Measurements from ENCODE around the gene GAMT.

The GAMT gene

DNA sequence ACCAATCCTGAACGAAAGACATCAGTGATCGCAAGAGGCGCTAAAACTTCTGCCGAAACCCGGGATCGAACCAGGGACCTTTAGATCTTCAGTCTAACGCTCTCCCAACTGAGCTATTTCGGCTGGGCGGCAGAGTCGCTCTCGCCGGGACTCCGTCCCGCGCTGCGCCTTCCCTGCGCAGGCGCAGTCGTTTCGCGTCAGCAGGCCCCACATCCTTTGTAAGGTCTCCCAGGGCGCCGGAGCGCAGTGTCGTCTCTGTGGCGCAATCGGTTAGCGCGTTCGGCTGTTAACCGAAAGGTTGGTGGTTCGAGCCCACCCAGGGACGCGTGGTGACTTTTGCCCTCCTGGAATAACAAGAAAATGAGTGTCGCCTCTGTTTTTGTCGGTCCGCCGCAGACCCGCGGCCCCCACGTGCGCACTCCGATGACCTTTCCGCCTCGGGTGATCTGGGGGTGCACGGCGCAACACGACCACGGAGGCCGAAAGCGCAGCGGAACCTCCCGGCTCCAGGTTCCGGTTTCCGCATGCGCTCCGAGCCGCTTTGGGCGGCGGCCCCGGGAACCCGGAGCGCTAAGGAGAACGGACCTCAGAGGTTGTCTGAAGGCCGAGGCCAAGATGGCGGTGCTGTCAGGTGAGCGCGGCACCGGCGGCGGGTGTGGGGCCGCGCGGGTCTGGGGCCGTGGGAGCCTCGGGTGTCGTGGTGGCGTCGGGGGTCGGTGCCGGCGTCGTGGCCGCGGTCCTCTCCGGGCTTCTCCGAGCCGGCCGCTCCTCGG lies 17.8 kb downstream of the GAMT start, which contains the start of gene NDUFS7:
Gene NDUFS7 (plus strand): TSS at position 596 of the 773 bp plus-strand sequence. CDS start 20 bp downstream, at position 616.
- DNase-seq = peak; percentile 73 to 81

DNA sequence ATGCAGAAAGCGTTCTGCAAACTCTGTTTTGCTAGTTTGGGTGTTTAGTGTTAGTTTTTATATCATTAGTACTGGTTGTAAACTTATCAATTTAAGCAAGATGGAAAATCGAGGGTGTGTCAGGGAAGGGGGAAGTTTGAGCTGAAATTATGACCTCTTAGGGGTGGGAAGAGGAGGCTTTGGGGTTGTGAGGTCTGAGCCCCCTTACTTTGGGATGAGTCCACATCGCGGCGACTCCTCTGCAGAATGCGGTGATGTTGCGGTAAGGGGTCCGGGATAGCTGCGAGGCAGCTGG lies 18.4 kb downstream of the GAMT start:
- DNase-seq = no peak

DNA sequence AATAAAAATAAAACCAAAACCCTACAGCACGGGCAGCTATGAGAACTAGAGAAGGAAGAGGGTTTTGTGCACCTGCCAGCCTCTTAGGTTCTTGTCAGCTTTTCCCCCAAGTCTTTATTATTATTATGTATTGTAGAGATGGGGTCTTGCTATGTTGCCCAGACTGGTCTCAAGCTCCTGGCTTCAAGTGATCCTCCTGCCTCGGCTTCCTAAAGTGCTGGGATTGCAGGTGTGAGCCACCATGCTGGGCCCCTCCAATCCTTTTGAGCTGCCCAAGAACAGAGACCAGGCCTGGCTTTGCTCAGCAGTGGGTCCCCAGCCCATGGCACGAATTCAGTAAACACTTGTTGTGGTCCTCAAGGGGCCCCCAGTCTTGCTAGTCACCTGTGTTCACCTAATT lies 19.1 kb downstream of the GAMT start:
- DNase-seq = no peak

DNA sequence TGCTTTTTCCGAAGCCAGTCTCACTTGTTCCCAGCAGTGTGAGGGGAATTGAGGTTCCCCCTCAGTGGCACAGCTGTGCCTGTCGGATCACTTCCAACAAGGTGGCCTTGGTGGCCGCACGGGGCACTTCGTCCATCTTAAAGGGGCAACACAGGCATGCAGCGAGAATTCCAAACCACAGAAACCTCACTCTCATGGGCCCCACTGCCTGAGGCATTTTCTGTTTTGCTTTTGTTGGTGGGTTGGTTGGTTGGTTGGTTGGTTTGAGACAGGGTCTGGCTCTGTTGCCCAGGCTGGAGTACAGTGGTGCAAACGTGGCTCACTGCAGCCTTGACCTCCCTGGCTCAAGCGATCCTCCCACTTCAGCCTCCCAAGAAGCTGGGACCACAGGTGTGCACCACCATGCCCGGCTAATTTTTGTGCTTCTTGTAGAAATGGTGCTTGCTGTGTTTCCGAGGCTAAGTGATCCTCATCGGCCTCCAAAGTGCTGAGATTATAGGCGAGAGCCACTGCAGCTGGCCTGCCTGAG lies 21.3 kb downstream of the GAMT start:
- no peak for DNase-seq

DNA sequence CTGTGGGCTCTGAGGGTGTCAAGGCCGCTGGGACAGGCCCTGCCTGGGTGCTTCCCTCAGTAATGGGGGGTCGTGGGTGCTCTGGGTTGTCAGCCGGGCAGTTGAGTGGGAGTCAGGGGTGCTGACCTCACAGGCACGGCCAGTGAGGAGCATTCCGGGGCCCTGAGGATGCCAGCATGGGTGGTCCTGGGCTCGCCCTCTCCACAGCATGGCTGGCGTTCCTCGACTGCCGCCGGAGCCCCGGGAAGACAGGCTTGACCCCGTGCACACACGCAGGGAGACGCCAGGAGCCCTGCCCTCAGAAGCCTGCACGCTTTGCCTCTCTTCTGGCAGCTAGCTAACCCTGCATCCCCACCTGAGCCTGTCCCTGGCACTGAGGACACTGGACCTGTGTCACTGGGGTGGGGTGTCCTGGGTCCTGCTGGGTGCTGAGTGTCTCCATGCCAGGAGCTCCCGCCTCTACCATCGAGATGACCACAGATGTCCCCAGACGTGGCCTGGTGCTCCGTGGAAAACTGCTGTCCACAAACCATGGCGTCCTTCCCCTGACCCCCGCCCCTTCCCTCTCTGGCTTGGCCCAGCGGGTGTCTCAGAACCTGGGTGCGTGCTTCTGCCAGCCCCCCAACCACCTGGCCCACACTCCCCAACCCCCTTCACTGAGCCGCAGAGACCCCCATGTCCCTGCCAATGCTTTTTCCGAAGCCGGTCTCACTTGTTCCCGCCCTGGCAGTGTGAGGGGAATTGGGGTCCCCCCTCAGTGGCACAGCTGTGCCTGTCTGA lies 22.0 kb downstream of the GAMT start:
- no peak for DNase-seq

DNA sequence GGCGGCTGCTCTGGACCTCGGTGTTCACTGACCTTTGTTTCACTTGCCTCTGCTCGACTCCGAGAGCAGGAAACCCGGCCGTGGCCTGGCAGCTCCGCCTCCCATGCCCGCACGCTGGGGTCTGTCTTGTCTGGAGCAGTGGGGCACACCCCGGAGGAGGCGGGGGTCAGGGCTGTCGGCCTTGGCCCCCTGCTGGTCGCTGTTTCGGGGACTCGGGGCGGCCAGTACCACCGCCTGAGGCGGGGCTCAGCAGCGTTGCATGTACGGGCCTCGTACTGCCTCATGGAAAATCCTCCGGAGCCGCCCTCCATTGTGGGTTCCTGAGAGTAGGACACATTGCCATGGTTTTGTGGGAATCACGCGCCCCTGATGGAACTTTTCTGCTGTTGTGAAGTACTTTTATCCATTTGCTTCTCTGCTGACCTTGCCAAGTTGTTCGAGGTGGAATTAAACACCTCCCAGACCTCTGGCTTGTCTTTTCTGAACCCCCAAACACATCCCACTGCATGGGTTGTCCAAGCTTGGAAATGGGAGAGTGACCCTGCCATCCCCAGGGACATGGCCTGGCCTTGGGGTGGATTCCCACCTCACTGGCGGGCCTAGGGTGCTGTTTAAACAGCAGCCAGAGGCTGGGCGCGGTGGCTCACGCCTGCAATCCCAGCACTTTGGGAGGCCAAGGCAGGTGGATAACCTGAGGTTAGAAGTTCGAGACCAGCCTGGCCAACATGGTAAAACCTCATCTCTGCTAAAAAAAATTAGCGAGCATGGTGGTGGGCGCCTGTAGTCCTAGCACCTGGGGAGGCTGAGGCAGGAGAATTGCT lies 23.2 kb downstream of the GAMT start:
- DNase-seq = no peak

DNA sequence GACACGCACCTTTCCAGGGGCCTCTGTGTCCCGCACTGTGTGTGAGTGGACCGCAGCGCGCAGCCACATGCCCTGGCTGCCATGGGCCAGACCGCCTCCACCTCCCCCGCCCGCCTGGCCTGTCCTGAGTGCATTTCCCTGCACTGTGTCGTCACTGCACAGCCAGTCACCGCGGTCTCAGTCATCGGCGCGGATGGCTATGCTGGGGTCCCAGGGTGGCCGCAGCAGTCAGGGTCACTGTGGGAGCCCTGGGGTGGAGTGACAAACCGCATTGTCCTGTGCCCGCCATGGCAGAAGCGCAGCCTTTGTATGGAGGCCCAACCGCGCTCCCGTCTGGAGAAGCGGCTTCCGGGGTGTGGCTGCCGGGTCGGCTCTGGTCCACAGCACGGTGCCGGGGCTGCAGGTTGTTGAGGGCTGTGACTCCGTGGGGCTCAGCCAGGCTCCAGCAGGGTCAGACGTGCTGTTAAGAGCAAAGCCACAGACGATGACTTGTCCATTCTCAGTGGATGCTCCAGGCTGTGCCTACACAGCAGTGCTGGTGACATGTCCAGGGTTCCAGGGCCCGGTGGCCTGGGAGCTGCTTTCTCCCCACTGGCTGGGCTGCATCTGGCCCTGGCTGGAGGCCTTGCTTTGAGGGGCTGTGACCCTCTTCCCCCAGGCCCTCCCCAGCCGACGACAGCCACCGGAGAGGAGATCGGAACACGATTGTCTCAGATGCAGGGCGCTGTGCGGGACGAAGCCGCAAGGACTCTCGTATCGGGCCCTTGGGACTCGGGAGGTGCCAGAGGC lies 24.0 kb downstream of the GAMT start:
- DNase-seq = no peak

DNA sequence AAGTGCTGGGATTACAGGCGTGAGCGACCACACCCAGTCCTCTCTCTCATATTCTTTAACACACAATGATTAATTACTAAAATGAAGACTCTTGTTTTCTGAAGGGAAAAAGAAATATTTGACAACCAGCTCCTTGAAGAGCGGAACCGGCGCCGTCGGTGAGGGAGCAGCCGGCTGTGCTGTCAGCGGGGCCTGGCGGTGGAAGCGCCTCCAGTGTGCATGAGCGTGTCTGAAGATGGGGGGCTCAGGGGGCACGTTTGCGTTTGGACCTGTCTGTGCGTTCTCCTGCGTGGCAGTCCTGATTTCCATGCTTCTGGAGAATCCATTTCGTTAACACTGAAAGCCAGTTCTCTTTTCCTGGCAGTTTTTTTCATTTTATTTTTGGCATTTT lies 24.9 kb downstream of the GAMT start:
- DNase-seq = no peak

DNA sequence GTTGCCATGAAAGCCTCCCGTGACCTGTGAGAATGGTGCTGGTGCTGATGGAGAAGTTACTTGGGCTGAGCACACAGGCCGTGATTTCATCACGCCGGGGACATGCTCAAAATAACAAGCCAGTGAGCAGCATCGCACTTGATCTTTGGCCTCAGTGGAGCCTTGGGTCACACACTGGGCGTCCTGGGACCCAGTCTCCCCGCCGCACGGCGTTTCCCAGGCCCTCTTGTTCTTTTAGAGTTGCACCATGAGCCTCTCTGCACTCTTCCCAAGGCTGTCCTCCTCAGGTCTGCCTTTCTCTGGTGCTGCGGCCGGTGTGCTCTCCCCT lies 27.1 kb downstream of the GAMT start:
- DNase-seq = no peak

DNA sequence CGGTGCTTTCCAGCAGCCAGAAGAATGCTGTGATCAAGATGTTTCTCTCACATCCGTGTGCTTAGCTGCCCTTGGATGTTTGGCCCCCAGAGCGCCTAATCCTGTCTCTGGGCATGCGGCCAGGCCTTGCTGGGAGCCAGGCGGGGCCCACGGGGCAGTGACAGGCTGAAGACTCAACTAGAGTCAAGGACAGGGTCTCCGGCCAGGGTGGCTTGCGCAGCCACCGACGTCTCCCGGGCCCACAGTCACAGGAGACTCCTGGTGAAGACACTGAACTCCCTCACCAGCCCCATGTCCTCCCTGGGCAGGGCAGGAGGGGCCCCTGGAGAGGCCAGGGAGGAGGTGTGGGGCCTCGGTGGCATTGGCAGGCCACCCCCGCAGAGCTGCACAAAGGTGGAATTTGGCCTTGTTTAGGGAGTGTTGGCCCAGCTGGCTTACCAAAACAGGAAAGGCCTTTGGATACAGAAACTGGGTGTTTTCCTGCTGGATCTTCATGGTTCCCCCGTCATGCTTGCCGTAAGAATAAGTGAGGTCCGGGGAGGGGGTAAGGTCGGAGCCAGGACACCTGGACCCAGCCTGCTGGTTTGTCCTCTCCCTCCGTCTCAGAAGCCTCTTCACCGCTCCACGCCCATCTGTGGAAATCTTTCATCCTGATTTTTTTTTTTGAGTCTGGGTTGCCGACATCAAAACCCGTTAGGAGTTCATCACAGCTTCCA lies 27.6 kb downstream of the GAMT start:
- DNase-seq = no peak

DNA sequence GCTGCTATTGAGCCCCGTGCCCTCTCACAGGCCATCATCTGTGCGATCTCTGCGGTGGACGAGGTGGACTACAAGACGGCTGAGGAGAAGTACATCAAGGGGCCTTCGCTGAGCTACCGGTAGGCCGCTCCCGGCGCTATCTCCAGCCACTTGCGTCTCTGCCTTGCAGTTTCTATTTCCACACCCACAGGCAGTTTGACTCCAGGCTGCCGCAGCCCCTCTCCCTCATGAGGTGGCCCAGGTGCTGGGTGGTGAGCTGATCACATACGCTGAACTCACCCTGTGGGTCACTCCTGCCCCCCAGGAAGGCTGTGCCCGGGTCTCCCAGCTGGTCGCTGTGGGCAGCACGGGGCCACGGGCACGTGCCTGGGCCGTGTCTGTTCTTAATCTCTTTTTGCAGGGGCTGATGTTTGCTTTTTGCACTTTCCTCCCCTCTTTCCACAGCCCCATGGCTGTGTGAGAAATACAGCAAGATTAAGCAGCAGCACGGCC lies 28.3 kb downstream of the GAMT start:
- no peak for DNase-seq

DNA sequence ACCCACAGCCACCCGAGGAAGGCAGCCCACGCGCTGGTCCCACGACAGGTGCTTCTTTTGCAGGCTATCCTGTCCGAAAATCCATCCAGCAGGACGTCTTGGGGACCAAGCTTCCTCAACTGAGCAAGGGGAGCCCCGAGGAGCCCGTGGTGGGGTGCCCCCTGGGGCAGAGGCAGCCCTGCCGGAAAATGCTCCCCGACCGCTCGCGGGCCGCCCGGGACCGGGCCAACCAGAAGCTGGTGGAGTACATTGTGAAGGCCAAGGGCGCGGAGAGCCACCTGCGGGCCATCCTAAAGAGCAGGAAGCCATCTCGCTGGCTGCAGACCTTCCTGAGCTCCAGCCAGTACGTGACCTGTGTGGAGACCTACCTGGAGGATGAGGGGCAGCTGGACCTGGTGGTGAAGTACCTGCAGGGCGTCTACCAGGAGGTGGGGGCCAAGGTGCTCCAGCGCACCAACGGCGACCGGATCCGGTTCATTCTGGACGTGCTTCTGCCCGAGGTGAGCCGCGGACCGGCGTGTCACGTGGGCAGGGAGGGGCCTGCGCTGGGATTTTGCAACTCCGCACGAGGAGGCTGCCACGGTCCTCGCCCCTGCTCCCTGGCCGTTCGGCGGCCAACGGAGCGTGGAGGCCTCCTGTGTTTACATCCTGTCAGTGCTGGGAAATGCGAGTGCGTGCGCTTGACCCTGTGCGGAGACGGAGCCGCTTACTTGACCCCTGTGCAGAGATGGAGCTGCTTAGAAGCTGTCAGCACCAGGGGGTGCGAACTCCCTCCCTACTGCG lies 30.6 kb downstream of the GAMT start:
- DNase-seq = no peak

DNA sequence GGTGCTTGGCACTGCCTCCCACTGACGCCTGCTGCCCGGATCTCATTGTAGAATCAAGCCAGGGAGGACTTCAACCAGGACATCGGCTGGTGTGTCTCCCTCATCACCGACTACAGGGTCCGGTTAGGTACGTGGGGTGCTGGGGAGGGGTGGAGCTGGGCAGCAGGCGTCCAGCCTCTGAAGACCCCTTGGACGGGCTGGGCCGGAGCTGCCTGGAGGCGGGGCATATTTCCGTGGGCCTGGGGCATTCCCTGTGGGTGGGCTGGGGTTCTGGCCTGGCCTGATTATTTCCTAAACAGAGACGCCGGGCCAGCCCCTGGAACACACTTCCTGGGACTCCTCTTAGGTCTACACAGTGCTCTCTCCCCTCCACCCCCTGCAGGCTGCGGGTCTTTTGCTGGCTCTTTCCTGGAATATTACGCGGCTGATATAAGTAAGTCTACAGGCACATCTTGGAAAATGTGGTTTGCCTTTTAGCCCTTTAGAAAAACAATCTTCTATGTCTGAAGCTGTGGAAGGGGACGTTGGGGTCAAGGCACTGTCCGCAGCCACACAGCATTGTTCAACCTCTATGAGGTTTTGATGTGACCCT lies 32.0 kb downstream of the GAMT start:
- DNase-seq = no peak

DNA sequence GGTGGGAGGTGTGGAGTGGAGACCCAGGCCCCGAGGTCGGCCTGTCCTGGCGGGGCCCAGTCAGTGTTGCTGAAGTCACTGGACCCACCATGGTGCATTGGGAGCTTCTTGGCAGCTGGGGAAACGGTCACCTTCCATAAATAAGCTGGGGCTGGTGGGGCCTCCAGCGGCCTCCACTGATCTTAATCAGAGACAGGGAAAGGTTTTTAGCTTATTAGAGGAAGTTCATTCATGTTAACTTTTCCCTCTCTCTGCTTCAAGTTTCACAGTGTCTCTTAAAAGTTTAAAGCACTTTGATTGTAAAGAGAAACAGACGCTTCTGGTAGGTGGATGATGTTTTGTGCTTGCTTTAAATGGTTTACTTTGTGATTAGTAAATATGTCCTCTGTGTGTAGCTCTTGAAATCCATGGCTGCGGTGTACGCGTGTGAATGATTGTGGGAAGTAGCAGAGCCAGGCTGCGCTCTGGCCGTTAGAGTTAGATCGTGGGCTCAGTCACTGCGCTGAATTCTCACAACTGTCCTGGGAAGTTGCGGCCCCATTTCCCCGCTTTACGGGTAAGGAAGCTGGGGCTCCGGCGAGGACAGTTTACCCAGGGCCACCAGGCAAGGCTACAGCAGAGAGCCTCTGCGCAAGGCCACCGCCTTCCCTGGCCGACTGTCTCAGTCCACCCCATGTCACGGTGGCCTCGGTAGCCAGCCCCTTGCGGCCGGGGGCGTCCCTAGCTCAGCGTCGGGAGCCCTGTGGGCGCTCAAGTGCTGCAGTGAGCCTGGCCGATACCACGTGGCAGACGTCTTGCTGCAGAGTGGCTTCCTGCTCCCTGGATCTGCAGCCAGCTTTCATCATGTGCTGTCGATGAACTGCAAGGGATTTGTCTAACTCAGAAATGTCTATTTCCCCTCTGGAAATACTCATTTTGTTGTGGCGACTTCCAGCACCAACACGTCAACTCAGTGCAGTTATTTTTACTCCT lies 34.2 kb downstream of the GAMT start:
- no peak for DNase-seq

DNA sequence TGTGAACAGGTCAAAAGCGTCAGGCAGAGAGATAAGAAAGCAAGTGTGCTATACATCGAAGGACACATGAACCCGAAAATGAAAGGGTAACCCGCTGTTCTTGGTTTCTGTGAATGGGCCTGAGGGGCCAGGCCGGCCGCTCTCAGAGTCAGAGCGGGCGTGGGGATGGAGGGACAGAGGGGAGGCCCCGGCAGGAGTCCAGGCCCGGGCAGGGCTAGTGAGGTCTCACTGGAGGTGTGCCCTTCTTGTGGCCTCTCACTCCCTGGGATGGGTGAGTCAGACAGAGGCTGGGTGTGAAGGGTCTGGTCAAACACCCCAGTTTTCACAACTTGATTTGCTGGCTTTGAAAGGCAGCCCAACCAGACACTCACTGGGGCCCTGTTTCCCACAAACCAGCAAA lies 35.0 kb downstream of the GAMT start:
- no peak for DNase-seq

DNA sequence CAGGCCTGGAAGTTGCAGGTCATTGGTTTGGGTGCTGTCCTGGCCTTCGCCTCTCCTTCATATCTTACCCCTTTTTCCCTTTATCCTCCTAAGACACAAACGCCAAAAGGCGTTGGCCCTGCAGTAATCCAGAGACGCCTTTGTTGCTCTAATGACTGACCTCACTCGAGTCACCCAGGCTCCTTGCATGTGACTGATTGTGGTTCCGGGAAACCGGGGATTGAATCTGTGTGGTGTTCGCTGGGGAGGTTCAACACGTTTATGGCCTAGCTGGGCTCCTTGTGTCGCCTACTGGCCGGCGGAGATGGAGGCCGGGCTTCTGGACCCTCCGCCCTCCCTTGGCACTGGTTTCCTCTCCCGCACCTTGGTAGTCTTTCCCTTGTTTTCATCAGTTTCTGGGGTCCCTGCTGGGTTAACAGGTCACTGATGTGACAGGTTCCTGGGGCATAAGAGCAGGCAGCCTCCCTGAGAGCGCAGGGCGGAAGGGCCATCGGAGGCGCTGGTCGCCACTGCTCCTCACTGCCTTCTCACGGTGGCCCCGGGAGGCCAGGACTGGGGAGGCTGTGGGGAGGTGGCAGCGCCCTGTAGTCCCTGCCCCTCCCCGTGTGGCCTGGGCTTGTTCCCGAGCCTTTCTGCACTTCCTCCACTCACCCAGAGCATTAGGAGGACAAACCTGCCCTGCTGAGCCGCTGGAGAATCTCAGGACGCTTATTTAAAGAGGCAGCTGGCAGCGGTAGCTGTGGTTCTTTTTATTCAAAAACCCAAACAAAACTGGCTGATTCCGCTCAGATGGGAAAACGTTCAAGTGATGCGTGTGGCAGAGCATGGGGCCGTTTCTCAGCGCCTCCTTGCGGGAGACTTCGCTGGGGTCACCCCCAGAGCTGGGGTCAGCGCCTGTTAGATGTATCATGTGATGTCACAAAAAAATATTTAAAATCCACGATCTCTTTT lies 35.7 kb downstream of the GAMT start:
- DNase-seq = no peak

DNA sequence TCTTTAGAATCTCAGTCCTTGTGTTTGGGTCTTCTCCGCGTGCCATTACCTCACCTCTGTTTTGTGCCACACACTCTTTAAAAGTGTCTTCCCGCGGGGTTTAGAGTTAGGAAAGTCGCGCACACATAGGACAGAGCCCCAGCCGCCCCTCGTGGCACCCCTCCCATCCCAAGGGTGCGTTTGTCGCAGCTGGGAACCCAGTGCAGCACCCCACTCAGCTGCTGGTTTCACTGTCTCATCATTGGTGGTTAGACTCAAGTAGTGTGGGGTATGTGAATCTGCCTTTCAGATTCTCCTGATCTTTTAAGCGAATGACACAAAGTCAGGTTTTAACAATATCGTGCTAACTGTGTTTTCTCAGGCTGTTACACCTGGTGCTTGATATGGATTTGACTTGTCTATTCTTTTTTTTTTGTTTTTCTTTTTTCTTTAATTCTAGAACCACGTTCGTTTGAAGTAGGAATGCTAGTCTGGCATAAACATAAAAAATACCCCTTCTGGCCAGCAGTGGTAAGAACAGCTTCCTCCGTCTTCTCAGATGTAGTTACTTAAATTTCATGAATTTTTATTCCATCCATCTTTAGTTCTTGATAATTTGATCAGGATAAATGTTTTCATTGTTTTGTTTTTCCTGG lies 37.2 kb downstream of the GAMT start:
- no peak for DNase-seq

DNA sequence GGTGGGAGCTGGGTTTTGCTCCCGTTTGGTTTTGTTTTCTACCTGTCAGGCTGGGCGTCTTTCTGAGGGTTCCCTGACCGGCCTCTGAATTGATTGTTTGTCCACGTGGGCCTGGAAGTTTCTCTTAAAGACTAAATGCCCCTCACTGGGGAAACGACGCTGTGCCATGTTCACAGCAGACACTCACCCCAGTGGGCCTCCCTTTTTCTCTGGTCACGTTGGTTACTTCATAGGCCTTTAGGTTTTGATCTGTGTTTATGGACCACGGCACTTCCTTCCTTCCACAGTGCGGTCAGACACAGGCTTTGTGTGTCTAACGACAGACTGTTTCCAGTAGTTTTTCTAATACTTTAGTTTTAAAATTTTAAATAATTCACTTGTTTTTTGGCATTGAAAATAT lies 37.7 kb downstream of the GAMT start:
- DNase-seq = no peak

Data from SW 1271 (cell line).